Stimulated activated CD8-positive, alpha-beta memory T cell treated with anti-CD3 and anti-CD28 coated beads, Interleukin-15, amount 100 ng/mL, for 1 hour (primary cell): ENCODE measurements around the gene RCBTB1.

Source experiments
- DNase-seq: peaks from one replicate; pipeline ENCODE4 v3.0.0-alpha.2; 2020; ENCODE audit warnings: low read depth

The RCBTB1 gene

DNA sequence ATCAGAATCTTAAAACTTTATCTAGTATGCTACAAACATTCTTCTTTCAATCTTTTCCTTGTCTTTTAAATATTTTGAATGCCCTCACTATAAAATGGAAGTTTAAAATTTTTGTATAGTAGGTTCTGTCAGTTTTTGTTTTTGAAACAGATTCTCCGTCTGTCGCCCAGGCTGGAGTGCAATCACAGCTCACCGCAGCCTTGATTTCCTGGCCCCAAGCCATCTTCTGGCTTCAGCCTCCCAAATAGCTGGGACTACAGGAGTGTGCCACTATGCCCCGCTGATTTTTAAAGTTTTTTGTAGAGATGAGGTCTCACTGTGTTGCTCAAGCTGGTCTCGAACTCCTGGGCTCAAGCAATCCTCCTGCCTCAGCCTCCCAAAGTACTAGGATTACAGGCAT is 68.9 kb downstream of the RCBTB1 start:
- DNase-seq, result no peak

DNA sequence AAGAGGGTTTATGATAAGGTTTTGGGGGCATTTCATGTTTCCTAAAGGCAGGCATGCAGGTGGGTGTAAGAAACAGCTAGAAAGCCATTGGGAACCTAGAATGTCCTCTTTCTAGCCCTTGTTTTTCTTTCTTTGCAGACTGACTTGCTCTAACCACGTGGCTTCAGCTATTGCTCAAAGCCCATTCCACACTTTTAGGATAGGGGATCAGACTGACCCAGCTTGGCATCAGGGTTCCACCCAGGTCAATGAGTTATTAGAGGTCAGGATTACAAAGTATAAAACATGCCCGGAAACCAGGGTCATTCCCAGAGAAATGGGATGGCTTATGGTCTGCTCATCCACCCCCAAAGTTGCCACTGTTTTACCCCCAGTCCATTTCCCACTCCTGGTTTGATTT is 72.8 kb downstream of the RCBTB1 start:
- no peak for DNase-seq

DNA sequence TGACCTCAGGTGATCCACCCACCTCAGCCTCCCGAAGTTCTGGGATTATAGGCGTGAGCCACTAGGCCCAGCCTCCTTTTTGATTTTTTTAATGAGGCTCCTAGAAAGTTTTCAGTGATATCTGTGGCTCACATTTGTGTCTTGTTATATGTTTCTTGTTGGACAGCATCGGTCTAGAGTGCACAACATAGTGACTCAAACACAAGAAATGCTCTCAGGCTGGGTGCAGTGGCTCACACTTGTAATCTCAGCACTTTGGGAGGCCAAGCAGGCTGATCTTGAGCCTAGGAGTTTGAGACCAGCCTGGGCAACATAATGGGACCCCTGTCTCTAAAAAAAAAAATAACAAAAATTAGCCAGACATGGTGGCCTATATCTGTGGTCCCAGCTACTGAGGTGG is 81.4 kb downstream of the RCBTB1 start:
- no peak for DNase-seq

DNA sequence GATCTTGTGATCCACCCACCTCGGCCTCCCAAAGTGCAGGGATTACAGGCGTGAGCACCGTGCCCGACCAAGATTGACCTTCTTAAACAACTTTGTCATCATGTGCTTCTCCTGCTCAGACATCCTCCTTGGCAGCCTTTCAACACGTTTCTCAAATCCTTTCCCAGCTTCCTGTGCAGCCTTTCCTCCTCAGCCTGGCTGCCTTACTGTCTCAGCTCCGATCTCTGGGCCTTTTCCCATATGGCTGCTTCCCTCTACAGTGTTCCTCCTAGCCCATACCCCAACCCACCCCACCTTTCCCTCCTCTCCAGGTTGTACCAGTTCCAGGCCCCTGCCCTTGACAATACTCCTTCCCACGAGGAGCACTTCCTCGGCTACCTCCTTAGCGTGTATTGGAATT is 82.4 kb downstream of the RCBTB1 start:
- DNase-seq, result no peak

DNA sequence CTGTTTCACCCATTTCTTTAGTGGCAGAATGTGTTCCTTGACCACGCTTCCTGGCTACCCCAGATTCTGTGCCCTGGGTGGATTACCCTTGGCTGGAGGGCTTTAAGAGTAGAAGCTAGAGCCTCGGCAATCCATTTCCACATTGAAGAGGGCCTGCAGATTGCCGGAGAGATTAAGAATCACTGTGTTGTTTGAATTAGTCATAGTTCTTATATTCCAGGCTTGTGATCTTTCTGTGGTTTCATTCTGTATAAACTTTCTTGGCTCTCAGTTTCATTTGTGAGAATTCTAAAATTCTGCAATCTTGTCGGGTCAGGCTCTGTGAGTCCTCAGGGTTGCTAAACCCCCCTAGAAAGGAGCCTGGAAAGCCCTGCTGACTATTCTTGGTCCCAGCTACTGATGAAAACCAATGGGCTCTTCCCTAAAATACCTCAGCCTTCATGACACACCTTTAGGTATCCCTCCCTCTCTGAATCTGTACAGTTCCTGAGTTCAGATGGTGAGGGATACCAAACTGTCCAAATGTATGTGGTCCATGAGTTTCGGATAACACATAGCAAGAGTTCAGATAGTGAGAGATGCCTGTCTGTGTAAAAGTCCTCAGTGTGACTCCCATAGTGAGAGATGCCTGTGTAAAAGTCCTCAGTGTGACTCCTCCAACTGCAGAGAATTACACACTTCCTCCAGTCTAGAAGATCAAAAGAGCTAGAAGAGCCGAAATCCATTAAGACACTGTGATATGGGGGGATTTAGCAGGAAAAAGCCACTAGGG is 85.3 kb downstream of the RCBTB1 start:
- no peak for DNase-seq

DNA sequence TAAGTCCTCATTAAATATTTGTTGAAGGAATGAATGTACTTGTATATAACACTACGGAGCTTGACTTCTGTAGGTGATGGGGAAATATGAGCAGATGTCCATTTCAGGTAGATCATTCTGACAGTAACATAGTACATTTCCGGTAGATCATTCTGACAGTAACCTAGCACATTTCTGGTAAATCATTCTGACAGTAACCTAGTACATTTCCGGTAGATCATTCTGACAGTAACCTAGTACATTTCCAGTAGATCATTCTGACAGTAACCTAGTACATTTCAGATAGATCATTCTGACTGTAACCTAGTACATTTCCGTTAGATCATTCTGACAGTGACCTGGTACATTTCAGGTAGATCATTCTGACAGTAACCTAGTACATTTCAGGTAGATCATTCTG is 87.2 kb downstream of the RCBTB1 start:
- no peak for DNase-seq

DNA sequence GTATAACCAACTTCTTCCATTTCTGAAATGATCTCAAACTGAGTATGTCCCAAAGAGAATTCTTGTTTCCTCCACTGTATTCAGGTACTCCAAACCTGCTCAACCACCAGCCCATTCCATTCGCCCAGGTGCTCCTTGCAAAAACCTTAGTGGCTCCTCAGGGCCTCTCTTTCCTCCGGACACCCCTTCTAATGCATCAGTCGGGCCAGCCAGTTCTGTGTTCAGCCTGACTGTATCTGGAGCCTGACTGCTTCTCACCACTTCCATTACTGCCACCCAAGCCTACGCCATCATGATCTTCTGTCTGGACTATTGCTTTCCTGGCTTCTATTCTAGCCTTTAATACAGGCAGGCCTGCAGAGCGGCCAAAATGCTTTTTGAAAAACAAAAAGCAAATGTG is 88.1 kb downstream of the RCBTB1 start:
- no peak for DNase-seq

DNA sequence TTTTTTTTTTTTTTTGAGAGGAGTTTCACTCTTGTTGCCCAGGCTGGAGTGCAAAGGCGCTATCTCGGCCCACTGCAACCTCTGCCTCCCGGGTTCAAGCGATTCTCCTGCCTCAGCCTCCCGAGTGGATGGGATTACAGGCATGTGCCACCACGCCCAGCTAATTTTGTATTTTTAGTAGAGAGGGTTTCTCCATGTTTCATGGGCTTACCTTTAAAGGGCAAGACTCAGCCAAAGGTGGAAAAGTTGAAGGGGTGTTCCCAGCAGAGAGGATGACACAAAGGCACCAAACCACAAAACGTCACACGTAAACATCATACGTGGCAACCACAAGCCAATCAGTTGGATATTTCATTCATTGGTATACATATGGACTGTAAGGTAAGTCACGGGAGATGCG is 88.5 kb downstream of the RCBTB1 start:
- DNase-seq, result peak; percentile 27

DNA sequence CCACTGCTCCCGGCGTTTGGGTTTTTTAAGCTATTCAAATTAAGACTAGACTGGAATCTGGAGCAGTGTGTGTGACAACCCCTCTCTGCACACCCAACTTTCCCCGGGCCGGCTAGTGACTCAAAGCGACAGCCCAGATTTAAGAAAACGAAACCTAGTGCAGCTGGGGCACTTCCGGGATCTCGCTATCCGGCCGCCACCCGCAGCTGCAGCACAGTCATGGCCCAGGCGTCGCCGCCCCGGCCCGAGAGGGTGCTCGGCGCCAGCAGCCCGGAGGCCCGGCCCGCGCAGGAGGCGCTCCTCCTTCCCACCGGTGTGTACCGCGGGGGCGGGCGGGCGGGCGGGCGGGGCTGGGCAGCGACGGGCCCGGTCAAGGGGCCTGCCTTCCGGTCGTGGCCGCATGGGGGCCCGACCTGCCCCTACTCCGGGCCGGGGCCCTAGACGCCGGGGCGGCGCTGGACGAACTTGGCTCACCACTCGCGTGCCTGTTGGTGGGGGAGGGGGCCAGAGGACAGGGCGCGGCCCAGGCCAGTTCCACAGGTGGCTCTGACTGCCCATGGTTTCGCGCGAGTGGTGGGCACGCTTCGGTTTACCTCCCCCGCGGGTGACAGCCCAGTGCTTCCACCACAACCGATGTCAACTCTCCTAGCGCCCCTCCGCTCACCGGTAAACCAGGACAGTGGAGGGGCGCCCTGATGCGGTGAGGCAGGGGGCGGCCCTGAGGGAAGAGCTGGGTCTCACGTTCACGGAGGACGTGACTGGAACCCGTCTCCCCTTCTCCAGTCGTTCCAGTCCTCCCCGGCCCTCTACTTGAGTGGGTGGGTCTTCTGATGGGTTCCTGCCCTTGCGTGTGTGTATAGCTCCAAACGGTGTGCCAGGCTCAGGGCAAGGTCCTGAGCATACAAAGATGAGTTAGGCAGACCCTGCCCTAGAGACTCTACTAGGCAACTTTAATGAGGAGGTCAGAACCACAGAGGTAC is 89.3 kb downstream of the RCBTB1 start, which contains the start of gene PHF11:
TSS of gene PHF11 (plus strand) at position 171 of the 980 bp plus-strand sequence. CDS start at position 220, 49 bp downstream.
- DNase-seq, result peak; percentile 68

DNA sequence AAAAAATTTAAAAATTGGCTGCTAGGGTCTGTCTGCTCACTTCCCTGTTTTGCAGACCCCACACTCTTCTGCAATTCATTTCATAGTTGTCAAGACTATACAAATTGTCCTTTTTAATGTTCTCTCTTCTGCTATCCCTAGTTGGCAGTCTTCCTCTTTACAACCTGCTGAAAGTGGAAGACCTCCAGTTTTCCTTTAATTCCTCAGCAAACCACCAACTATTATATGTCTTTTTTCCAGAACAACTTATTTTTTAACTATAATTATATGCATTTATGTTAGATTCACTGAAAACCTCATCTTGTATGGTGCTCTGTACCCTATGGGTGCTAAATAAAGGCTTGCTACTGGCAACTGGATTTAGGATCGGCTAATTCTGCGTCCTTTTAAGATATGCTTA is 90.7 kb downstream of the RCBTB1 start:
- no peak for DNase-seq

DNA sequence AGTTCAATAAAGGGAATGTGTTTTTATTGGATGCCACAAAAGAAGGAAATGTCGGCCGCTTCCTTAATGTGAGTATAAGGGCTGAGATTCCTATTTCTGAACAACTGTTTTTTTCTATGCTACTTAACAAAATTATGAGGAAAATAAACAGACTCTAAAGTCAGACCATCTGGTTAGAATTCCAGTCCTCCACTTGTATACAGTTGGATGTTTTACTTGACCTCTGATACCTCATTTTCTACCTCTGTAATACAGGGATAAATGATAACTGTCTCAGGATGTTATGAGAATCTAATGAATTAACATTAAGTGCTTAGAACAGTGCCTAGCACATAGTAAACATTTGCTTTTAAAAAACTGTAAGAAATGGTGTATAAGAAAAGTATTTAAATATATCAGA is 96.8 kb downstream of the RCBTB1 start:
- no peak for DNase-seq
